GM19023 (cell line): ENCODE data around the gene GNAL.
"Not testable (repeated sequence)": the region's sequence is repeated elsewhere in the genome, so short reads cannot be mapped to it uniquely, and the experiment has no call there.

Source experiments
- ATAC-seq: cut with Tn5 transposase; IDR thresholded peaks from one replicate; pipeline ENCODE4 v1.9.1; 2021; ENCODE audit warnings: mild to moderate bottlenecking, moderate library complexity; ENCODE audit not compliant: unreplicated experiment

Gene GNAL

DNA sequence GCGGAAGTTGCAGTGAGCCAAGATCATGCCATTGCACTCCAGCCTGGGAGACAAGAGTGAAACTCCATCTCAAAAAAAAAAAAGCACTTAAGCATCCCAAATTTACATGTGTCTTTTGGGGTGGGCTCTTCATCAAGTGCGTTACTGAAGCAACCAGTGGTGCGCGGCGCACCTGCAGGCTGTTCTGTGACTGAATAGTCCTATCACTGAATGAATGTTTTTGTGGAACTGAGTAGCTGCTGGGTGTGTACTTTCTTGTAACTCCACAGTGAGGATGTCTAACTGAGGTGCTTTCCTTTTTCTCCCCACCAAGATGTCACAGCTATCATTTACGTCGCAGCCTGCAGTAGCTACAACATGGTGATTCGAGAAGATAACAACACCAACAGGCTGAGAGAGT lies 179.2 kb downstream of the GNAL start:
- ATAC-seq, result no peak

GRCh38 chr18:11871501-11871900 lies 182.4 kb downstream of the GNAL start:
- ATAC-seq, result no peak

GRCh38 chr18:11872479-11873136 lies 183.5 kb downstream of the GNAL start:
- no peak for ATAC-seq

GRCh38 chr18:11873670-11874340 lies 184.7 kb downstream of the GNAL start:
- ATAC-seq, result no peak

- ATAC-seq, result no peak
Measured at GRCh38 chr18:11874676-11875075, 185.6 kb downstream of the GNAL start.

DNA sequence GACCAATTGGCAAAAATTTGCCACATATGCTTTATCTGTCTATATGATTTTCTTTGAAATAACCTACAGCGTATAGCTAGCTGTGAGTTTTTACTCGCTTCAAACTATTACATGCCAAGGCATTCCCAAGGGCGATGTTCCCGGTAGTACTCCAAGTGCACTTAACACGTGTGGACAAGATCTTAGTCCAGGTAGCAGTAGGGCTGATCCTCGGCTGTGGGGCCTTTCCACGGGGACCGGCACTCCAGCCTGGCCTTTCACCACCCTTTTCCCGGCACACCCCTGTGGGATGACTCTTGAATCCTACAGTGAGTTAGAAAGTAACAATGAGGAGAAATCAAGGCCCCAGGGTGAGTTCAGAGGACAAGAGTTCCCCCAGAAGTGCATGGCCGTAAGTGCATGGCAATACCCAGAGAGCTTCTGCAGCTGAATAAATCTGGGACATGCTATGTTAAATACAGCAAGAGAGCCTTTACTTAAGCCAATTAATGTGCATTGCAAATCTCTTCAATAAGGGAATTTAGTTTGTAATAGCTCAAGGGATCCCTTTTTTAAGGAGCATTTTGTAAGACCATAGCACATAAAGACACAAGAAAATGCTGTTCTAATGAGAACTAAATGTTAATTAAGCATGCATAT lies 188.6 kb downstream of the GNAL start:
- no peak for ATAC-seq

GRCh38 chr18:11880586-11881304 lies 191.7 kb downstream of the GNAL start:
- ATAC-seq, result no peak

DNA sequence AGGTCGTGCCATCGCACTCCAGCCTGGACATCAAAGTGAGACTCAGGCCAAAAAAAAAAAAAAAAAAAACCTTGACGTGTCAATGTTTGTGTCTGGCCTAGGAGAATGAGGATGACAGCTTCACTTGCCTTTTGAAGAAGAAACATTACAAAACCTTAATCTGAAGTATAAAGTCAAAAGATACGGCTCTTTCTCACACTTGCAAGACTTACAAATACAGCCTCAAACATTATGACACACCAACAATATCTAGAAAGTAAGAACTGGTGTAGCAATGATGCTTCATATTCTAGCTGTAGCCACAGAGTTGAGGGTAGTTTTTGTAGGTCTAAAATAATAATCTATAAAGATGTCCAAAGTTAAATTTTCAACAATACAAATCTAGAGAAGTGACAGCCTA lies 193.6 kb downstream of the GNAL start:
- no peak for ATAC-seq

GRCh38 chr18:11883153-11883552 lies 194.1 kb downstream of the GNAL start:
- no peak for ATAC-seq

DNA sequence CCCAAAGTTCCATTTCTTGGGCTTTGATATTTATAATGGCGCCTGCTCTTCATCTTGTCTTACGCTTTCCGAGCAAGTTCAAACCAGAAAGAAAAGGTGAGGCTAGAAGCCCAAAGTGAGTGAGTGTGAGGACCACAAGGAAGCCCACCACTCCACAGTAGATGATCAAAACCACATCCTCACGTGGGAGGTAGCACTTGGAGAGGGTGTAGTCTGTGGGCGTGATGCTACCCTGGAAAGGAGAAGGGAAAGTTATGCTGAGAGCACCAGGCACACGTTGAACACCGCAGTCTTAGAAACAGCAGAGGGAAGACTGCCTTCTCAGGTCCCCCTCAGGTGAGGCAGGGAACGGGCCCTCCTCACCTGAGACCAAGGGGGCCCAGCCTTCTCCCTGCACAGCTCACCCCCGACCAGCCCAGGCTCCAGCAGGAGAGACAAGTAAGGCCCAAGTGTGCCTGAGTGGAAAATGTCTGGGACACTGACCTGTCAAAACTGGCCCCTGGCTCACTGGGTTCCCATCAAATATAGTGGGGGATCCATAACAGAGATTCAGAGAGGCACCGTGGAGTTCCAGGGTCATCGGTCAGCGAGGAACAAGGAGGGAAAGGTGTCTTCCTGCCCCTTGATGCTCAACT lies 195.4 kb downstream of the GNAL start:
- ATAC-seq, result no peak

DNA sequence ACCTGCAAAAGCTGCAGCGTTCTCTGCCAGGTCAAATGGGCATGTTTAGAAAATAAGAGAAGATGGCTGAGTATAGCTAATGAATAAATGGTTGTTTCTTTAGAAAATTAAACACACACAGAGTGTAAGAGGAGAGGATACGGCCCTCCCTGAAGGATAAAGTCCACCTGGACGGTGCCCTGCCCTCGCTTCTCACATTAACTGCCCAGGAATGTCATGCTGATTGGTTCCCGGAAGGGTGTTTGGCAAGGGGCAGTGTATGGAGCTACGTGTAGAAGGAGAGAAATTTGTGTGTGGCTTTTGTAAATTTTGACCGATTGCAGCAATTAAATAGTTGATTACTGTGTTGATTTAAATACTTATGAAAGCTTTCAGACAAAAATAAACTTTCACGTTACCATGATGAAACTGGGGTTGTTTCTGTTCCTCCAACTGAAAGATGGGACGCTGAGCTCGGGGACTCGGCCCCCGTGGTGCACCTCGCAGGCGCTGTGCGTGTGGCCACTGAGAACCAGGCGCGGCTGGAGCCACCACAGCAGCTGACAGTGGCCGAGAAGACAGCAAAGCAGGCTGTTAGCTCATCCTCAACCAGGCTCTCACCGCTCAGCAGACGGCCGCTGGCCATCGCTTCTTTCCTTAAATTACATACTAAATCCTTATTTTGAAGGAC lies 196.3 kb downstream of the GNAL start:
- ATAC-seq, result no peak

- ATAC-seq, result no peak
Measured at GRCh38 chr18:11886577-11887110, 197.6 kb downstream of the GNAL start.

GRCh38 chr18:11887328-11888128 lies 198.5 kb downstream of the GNAL start:
- no peak for ATAC-seq

GRCh38 chr18:11888726-11889125 lies 199.7 kb downstream of the GNAL start:
- ATAC-seq, result no peak

DNA sequence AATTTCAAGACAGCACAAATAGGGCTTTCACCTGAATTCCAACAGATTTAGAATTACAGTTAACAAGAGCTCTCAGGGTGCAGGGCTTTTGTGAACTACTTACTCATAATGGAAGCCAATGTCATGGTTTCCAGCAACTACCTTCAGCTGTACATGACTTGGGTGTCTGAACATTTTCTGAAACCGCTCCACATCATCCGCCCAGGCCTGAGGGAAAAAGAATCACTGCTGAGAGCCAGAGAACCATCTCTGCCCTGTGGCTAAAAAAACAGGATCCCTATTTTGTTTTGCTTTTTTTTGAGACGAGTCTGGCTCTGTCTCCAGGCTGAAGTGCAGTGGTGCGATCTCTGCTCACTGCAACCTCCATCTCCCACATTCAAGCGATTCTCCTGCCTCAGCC lies 200.2 kb downstream of the GNAL start:
- ATAC-seq, result no peak

GRCh38 chr18:11891737-11892136 lies 202.7 kb downstream of the GNAL start:
- ATAC-seq, result no peak

DNA sequence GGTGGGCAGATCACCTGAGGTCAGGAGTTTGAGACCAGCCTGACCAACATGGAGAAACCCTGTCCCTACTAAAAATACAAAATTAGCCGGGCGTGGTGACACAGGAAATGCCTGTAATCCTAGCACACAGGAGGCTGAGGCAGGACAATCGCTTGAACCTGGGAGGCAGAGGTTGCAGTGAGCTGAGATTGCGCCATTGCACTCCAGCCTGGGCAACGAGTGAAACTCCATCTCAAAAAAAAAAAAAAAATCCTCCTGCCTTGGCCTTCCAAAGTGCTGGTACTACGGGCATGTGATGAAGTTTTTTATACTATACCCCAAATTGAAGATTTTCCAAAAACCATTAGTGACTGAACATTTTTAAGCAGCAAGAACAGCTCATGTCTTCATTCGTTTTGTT lies 203.4 kb downstream of the GNAL start:
- not testable (repeated sequence) for ATAC-seq

GRCh38 chr18:11897781-11898180 lies 208.7 kb downstream of the GNAL start:
- ATAC-seq, result no peak

DNA sequence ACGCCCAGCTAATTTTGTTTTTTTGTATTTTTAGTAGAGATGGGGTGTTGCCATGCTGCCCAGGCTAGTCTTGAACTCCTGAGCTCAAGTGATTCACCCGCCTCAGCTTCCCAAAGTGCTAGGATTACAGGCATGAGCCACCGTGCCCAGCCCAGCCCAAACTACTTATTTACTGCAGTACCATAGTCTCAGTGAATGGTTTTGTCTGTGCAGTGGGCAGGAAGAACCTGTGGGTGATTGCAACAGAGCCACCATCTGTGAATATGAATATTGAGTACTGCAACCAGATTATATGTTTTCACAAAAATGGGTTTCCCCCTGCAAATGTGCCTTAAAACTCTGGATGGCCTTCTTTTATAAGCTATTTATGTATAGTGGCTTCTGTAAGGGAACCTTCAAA lies 210.0 kb downstream of the GNAL start:
- ATAC-seq, result no peak
